CD1c-positive myeloid dendritic cell (primary cell): ENCODE results near the gene PIWIL1.

Experiments used
- DNase-seq: peaks from one replicate; pipeline ENCODE4 v3.0.0-alpha.2; 2016; ENCODE audit errors: extremely low spot score

Gene PIWIL1

GRCh38 chr12:130337488-130338303 lies at the start of gene PIWIL1:
Gene PIWIL1 (plus strand): TSS chr12:130337887. CDS start chr12:130342592, 4,705 bp downstream.
- no peak for DNase-seq

- no peak for DNase-seq
These were observed 49.5 kb upstream of the PIWIL1 start for GRCh38 chr12:130288206-130288605.

- DNase-seq = no peak
These were observed 49.0 kb upstream of the PIWIL1 start for GRCh38 chr12:130288691-130289090.

GRCh38 chr12:130290114-130290513 lies 47.6 kb upstream of the PIWIL1 start:
- no peak for DNase-seq

GRCh38 chr12:130298322-130299021 lies 39.2 kb upstream of the PIWIL1 start:
- DNase-seq = no peak

- no peak for DNase-seq
These were observed 38.1 kb upstream of the PIWIL1 start for GRCh38 chr12:130299574-130299973.

GRCh38 chr12:130300090-130300489 lies 37.6 kb upstream of the PIWIL1 start:
- DNase-seq = no peak

GRCh38 chr12:130300737-130301535 lies 36.8 kb upstream of the PIWIL1 start:
- DNase-seq = no peak

- no peak for DNase-seq
These were observed 36.1 kb upstream of the PIWIL1 start for GRCh38 chr12:130301559-130301958.

- DNase-seq = no peak
These were observed 33.9 kb upstream of the PIWIL1 start for GRCh38 chr12:130303781-130304180.

- no peak for DNase-seq
These were observed 29.8 kb upstream of the PIWIL1 start for GRCh38 chr12:130307859-130308258.

GRCh38 chr12:130308393-130308792 lies 29.3 kb upstream of the PIWIL1 start:
- DNase-seq = no peak

GRCh38 chr12:130316251-130316650 lies 21.4 kb upstream of the PIWIL1 start:
- no peak for DNase-seq

GRCh38 chr12:130320536-130320935 lies 17.2 kb upstream of the PIWIL1 start:
- no peak for DNase-seq

GRCh38 chr12:130322263-130322662 lies 15.4 kb upstream of the PIWIL1 start:
- DNase-seq = no peak

- DNase-seq = no peak
These were observed 7.0 kb upstream of the PIWIL1 start for GRCh38 chr12:130330685-130331084.

- no peak for DNase-seq
These were observed 6.5 kb upstream of the PIWIL1 start for GRCh38 chr12:130331146-130331545.

- no peak for DNase-seq
These were observed 4.3 kb upstream of the PIWIL1 start for GRCh38 chr12:130333341-130333740.

- no peak for DNase-seq
These were observed 3.3 kb upstream of the PIWIL1 start for GRCh38 chr12:130334399-130334798.

GRCh38 chr12:130334937-130335336 lies 2.8 kb upstream of the PIWIL1 start:
- DNase-seq = no peak

GRCh38 chr12:130335517-130336392 lies 1.9 kb upstream of the PIWIL1 start:
- DNase-seq = peak; percentile 46
